Neural crest cell (in vitro differentiated cells): ENCODE data around the gene MDC1. TPM values are rescaled to one million over a fixed set of nuclear protein-coding genes. Genes with fewer than 3 reads are reported as not detected.
"Not testable (repeated sequence)": the region's sequence is repeated elsewhere in the genome, so short reads cannot be mapped to it uniquely, and the experiment has no call there.

Experiments
- DNase-seq: peaks from one replicate; pipeline ENCODE4 v3.0.0; 2021; ENCODE audit warnings: low read depth, mixed read lengths, low spot score
- H3K27ac Mint-ChIP-seq: one replicate; pipeline ENCODE4 v1.8.0; 2021; ENCODE audit warnings: mild to moderate bottlenecking, mixed read lengths; ENCODE audit not compliant: unreplicated experiment
- H3K27me3 Mint-ChIP-seq: 2 replicates; pipeline ENCODE4 v1.8.0; 2021; ENCODE audit warnings: low read depth, mild to moderate bottlenecking, mixed read lengths
- H3K36me3 Mint-ChIP-seq: 2 replicates; pipeline ENCODE4 v1.8.0; 2021; ENCODE audit warnings: low read depth, mild to moderate bottlenecking, mixed read lengths
- H3K4me1 Mint-ChIP-seq: 2 replicates; pipeline ENCODE4 v1.8.0; 2021; ENCODE audit warnings: mixed read lengths
- H3K4me3 Mint-ChIP-seq: one replicate; pipeline ENCODE4 v1.8.0; 2021; ENCODE audit warnings: mild to moderate bottlenecking, mixed read lengths
- H3K9me3 Mint-ChIP-seq: 2 replicates; pipeline ENCODE4 v1.8.0; 2021; ENCODE audit warnings: mixed read lengths
- CTCF ChIP-seq: fragments of 200-600 bp; sonication (generic); conservative IDR thresholded peaks from 2 replicates; pipeline ENCODE4 v1.5.0; 2021; ENCODE audit warnings: antibody characterized with exemption, mild to moderate bottlenecking
- long read RNA-seq: library from polyadenylated mRNA; unstranded; transcript quantifications from one replicate; pipeline ENCODE4 v2.0.0, GENCODE V29; 2020
- total RNA-seq: library from RNA; stranded (reverse); gene quantifications from 2 replicates; pipeline ENCODE4 v1.2.1, GENCODE V29; 2021

Gene MDC1
- total RNA-seq = 104 and 107 TPM in 2 replicates
- long read RNA-seq, partial matches to known transcripts = 18 of 23 reads
- long read RNA-seq, other reads (novel, unspliced or antisense) = 4 of 23 reads

GRCh38 chr6:30717129-30717844 is at the start of gene MDC1:
TSS of gene MDC1 (minus strand) at chr6:30717281. CDS start at chr6:30715175, 2,106 bp downstream.
- H3K4me3 Mint-ChIP-seq = peak within 1 kb of the TSS; percentile 98
- peak; percentile 92 for DNase-seq
- peaks cover 7% of the 10 kb centered on the region for H3K9me3 Mint-ChIP-seq
- peak; percentile 52 for TF ChIP-seq CTCF
- peaks cover 25% of the 10 kb centered on the region for H3K27me3 Mint-ChIP-seq
- peaks cover 46% of the 10 kb centered on the region for H3K4me1 Mint-ChIP-seq
- H3K36me3 Mint-ChIP-seq = peaks cover 48% of the 10 kb centered on the region
- peak within 1 kb of the TSS; percentile 100 for H3K27ac Mint-ChIP-seq

- Mint-ChIP-seq H3K4me1 (peaks cover 59% of the 10 kb centered on the region), H3K9me3 (no peaks in the 10 kb centered on the region)
These were observed 49.5 kb upstream of the MDC1 start for GRCh38 chr6:30766461-30767157.

GRCh38 chr6:30765495-30765894 is 48.4 kb upstream of the MDC1 start:
- H3K4me1 Mint-ChIP-seq = peaks cover 59% of the 10 kb centered on the region
- not testable (repeated sequence) for H3K27me3 Mint-ChIP-seq, H3K9me3 Mint-ChIP-seq, H3K4me3 Mint-ChIP-seq, H3K27ac Mint-ChIP-seq, H3K36me3 Mint-ChIP-seq, DNase-seq

More at GRCh38 chr6:30766461-30767157, 49.5 kb upstream of the MDC1 start:
- Mint-ChIP-seq H3K36me3 (no peaks in the 10 kb centered on the region), H3K27ac (no peak overlapping the region), H3K4me3 (no peak overlapping the region), H3K27me3 (no peaks in the 10 kb centered on the region)
- no peak for DNase-seq
- no peak for TF ChIP-seq CTCF

- H3K4me1 Mint-ChIP-seq = peaks cover 52% of the 10 kb centered on the region
- H3K36me3 Mint-ChIP-seq, H3K27me3 Mint-ChIP-seq, DNase-seq, H3K9me3 Mint-ChIP-seq: not testable (repeated sequence)
- H3K27ac Mint-ChIP-seq = peak overlapping the region; percentile 90
- H3K4me3 Mint-ChIP-seq = peak overlapping the region; percentile 41
- TF ChIP-seq CTCF = peak; percentile 6
These were observed 47.5 kb upstream of the MDC1 start for GRCh38 chr6:30764490-30765043.

- Mint-ChIP-seq H3K27me3 (no peaks in the 10 kb centered on the region), H3K36me3 (no peaks in the 10 kb centered on the region), H3K27ac (peak overlapping the region; percentile 90), H3K4me3 (peak overlapping the region; percentile 41), H3K4me1 (peaks cover 45% of the 10 kb centered on the region), H3K9me3 (no peaks in the 10 kb centered on the region)
- TF ChIP-seq CTCF = peak; percentile 18
- no peak for DNase-seq
These were observed 46.8 kb upstream of the MDC1 start for GRCh38 chr6:30763618-30764489.
